HG03108 (cell line): ENCODE measurements around the gene MEOX2.

Experiments used
- ATAC-seq: cut with Tn5 transposase; IDR thresholded peaks from one replicate; pipeline ENCODE4 v1.9.1; 2021; ENCODE audit warnings: moderate library complexity; ENCODE audit not compliant: unreplicated experiment

Gene MEOX2

DNA sequence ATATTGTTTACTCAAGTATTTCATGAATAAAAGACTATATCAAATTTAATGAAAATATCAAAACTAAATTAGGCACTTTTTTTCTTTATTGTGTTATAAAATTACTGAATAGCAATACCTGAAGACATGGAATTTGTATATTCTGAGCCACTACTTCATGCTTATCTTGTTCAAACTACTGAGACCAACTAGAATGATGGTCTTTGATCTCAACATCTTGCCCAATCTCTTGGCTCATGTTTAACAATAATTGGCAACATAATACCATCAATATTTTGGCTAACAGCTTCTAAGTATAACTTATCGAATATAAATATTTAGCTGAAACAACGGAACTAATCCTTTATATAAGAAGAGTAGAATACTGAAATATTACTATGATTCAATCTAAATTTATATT is 68.2 kb downstream of the MEOX2 start:
- ATAC-seq = no peak

DNA sequence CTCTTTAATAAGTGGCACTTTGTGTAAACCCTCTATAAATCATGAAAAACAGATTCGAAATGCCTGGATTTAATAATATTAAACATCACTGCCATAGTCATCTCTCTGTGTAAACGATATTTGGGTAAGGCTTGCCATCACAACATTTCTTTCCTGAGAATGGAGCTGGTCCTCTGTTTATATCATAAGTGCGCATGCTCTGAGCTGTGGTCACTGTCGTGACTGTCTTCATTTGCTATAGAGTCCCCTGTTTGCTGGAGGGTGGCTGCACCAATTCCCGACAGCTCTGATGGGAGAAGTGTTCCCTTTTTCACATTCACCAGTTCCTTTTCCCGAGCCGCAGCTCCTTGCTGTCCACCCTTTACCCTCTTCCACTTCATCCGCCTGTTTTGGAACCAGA is 74.3 kb downstream of the MEOX2 start:
- no peak for ATAC-seq

DNA sequence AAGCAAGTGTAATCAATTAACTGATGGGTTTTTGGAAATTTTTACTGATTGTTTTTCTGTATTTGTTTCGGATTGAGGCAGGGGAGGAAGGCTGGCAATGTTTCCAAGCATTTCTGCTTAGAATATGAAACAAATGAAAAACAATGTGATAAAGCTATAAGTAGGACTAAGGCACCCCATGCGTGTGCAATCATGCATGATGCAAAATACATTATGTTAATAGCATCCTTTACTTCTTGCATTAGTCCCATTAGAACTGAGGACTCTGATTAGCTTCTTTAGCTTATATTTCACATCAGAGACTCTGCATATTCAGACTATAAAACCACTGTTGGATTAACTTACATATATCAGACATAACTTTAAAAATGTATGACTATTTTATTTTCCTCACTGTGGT is 76.0 kb downstream of the MEOX2 start:
- ATAC-seq = no peak

GRCh38 chr7:15609287-15609686 is 77.2 kb downstream of the MEOX2 start:
- ATAC-seq = no peak

- no peak for ATAC-seq
These were observed 78.8 kb downstream of the MEOX2 start for GRCh38 chr7:15607529-15608210.

GRCh38 chr7:15606561-15606960 is 79.9 kb downstream of the MEOX2 start:
- ATAC-seq = no peak

- ATAC-seq = no peak
These were observed 82.3 kb downstream of the MEOX2 start for GRCh38 chr7:15604166-15604565.

GRCh38 chr7:15603124-15603523 is 83.4 kb downstream of the MEOX2 start:
- no peak for ATAC-seq

- ATAC-seq = no peak
These were observed 84.2 kb downstream of the MEOX2 start for GRCh38 chr7:15602236-15602635.

DNA sequence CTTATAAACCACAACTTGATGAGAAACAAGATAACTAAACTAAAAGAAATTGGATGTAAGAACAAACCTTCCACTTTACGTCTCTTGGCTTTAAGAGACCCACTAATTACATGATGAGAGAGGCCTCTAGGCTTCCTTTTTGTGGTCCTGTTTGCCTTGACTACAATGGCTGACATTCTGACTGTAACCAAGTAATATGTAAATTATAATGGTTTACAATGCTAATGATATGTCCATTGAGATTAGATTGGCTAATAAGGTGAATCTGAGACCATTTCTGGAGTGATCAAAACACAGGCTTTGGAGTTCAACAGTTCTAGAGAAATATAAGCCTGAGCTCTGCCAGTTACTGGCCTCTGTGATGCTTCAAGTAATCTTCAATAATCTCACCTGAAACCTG is 85.3 kb downstream of the MEOX2 start:
- no peak for ATAC-seq

- ATAC-seq = no peak
These were observed 86.2 kb downstream of the MEOX2 start for GRCh38 chr7:15600298-15600697.

GRCh38 chr7:15594461-15594860 is 92.0 kb downstream of the MEOX2 start:
- no peak for ATAC-seq

- no peak for ATAC-seq
These were observed 93.1 kb downstream of the MEOX2 start for GRCh38 chr7:15593382-15593781.

- ATAC-seq = no peak
These were observed 100.2 kb downstream of the MEOX2 start for GRCh38 chr7:15586266-15586665.

- ATAC-seq = no peak
These were observed 101.9 kb downstream of the MEOX2 start for GRCh38 chr7:15584575-15584974.

- ATAC-seq = no peak
These were observed 103.7 kb downstream of the MEOX2 start for GRCh38 chr7:15582773-15583172.

GRCh38 chr7:15581352-15581951 is 105.0 kb downstream of the MEOX2 start:
- ATAC-seq = no peak

DNA sequence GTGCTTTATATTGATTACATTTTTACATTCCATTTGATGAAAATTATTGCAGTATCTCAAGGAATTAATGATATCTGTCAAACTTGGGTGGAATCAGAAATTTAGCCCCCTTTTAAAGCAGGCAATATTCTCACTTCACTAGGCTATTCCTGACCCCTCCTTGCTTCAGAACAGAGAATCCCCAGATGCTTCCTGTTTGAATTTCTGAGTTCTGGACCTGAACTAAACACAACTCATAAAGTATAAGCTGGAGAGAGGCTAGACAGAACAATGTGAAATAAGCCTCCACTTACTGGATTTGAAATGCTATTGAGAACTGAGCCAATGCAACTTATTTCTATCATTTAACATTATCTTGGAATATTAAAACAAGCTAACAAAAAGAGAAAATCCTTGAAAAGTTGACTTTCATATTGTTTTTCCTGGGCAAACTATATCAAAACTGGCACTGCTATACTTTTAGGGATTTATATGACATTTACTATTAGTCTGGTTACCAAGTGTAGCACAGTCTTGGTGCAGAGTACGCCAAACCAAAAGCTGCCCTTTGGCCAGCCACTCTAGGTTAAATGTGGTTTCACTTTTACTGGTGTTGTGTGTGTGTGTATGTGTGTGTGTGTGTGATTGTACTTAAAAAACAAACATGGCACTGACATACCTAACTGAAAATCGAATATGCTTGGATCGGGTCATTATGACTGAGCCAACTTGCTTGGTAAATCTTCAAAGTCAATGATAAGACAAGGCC is 105.7 kb downstream of the MEOX2 start:
- no peak for ATAC-seq

DNA sequence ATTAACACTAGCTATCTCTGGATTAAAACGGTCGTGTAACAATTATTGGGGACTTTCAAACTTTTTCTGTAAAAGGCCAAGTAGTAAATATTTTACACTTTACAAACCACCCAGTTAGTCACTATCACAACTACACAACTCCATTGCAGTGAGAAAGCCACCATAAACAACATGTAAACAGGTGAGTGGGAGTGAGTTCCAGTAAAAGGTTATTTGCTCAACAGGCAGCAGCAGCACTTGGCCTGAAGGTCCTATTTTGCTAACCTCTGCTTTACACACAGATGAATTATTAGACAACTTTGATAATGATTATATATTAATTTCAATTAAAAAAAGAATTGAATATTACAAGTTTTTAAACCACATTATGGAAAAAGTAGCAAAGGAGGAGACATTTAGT is 108.9 kb downstream of the MEOX2 start:
- ATAC-seq = no peak

DNA sequence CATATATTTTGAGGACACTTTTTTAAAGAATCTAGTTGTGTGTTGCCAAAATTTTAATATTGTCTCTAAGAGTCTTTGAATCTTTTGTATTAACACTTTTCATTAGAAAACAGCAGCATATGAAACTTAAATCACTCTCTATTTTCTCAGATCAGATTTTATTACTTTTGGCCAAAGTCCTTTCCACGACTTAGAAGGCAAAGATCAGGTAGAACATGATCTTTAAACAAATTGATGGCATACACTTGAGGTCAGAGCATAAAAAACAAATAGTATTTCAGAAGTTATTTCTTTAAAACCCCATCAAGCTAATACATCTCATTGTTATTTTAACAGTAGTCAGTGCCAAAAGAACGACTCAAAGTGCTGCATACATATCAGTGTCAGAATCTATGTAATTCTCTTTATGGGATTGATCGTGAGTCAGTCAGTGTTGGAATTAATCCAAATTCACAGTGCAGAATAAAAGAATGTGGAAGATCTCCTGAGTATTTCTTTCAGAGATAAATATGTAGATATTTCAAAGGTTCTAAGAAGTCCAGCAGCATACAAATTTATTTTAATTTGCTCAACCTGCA is 115.1 kb downstream of the MEOX2 start:
- no peak for ATAC-seq

DNA sequence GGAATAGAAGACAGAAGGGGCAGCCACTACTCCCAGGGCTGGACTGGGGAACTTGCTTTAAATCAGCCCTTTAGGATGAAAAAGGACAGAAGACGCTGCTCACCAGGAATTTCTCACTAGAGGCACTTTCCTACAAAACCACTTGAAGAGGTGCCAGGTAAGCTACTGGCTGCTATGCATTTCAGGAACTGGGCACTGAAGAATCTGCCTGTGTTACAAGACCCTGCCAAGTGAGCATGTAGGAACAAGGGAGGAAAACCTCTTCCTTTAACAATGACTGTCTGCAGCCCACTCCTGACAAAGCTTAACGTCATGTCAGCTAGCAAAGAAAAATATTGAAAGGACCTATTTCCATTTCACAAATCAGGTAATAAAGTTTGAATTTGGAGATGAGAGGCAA is 118.8 kb downstream of the MEOX2 start:
- ATAC-seq = no peak

DNA sequence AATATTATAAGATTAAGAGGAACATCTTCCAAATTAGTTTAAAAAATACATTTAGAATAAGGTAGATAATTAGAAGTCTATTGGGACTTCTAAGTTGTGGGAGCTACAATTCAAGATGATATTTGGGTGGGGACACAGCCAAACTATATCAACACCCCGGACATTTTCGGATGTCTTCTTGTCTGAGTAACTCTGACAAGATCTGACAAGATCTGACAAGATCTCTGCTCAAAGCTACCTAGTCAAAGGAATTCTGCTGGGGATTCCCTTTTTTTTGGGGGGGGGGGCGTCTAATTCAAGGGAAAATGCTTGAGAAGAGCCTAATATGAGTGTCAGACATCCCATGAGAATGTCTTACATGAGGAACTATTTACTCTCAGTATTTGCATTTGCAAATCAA is 119.4 kb downstream of the MEOX2 start:
- no peak for ATAC-seq
